GM21526 (cell line): ENCODE results near the gene APC2.
"Not testable (repeated sequence)": the region's sequence is repeated elsewhere in the genome, so short reads cannot be mapped to it uniquely, and the experiment has no call there.

Experiments used
- ATAC-seq: cut with Tn5 transposase; IDR thresholded peaks from one replicate; pipeline ENCODE4 v1.9.1; 2021; ENCODE audit warnings: moderate library complexity; ENCODE audit not compliant: unreplicated experiment, low FRiP score

The APC2 gene

GRCh38 chr19:1416014-1416841, 33.7 kb upstream of the APC2 start:
- ATAC-seq = no peak

GRCh38 chr19:1417145-1417544, 32.8 kb upstream of the APC2 start:
- ATAC-seq = no peak

GRCh38 chr19:1417681-1418495, 32.0 kb upstream of the APC2 start:
- no peak for ATAC-seq

DNA sequence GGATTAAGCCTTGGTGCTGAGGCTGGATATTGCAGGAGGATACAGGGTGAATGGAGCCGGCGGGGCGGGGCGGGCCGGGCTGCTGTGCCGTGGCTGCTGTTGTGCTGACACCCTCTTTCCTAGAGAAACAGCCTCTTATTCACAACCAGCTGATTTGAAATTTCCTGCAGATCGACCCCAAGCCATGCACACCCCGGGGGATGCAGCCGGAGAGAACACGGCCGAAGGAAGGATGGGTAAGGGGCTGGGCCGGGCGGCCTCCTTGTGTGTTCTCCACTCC, 31.5 kb upstream of the APC2 start:
- ATAC-seq = no peak

DNA sequence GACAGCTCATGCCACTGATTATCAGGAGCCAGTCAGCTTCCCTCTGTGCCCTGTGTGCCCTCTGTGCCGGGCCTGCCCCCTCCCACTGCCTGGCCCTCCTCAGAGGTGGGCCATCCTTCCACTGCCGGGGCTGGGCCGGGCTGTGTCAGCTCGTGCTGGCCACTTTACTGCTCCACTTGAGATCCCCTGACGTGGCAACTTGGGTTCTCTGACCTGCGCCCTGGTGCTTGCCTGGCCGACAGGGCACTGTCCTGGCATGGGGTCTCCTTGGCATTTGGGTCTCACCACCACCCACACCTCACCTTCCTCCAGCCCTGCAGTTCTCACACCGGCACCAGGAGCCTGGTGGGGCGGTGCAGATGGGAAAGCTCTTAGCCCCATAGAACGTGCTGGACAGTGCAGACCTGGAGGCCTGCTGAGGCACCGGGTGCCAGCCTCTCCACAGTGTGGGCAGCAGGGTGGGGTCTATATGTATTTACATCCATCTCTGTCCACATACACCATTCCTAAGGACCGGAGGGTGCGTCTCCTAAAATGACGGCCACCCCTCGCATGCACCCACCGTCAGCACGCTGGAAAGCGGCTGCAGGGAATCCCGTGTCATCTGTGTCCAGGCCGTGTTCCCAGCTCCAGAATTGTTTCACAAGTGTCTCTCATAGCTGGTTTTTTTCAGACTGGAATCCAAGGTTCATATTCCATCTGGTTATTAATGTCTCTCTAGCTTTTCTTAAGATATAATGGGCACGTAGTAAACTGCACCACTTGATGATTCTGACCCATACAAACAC, 30.8 kb upstream of the APC2 start:
- no peak for ATAC-seq

DNA sequence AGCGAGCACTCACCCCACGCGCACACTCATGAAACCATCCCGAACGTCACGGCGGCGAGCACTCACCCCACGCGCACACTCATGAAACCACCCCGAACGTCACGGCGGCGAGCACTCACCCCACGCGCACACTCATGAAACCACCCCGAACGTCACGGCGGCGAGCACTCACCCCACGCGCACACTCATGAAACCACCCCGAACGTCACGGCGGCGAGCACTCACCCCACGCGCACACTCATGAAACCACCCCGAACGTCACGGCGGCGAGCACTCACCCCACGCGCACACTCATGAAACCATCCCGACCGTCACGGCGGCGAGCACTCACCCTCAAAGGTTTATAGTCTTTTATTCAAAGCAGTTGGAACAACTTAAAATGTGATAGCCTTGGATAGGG, 29.8 kb upstream of the APC2 start:
- not testable (repeated sequence) for ATAC-seq

GRCh38 chr19:1420590-1420989, 29.3 kb upstream of the APC2 start:
- no peak for ATAC-seq

DNA sequence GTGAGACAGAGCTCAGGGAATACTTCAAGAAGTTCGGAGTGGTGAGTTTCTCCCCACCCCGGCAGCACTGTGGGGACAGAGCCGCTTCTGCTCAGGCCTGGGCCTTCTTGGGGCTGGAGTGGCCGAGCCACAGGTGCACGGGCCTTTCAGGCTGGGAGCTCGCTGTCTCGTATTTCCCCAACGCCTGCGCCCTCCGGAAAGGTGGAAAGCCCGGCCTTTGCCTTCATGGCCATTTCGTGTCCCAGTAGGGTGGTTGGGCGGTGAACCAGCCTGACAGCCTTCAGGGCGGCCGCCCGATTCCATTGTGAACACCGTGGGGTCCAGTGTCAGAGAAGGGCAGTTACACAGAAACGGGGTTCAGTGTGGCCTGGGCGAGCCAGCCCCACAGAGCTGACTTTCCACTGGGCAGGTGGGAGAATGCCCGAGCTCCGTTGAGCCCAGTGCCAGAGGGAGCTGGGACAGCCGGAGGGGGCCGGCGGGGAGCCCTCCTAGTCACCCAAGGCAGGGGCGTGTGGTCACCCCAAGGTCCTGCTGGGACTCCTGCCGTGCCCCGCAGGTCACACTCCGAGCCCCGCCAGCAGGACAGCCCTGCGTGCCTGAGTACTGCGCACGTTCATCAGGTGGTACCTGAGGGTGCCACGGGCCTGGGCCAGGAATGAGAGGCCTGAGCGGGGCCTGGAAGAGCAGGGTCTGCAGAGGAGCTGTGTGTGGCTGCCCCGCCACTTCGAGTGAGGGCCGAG, 28.5 kb upstream of the APC2 start:
- no peak for ATAC-seq

DNA sequence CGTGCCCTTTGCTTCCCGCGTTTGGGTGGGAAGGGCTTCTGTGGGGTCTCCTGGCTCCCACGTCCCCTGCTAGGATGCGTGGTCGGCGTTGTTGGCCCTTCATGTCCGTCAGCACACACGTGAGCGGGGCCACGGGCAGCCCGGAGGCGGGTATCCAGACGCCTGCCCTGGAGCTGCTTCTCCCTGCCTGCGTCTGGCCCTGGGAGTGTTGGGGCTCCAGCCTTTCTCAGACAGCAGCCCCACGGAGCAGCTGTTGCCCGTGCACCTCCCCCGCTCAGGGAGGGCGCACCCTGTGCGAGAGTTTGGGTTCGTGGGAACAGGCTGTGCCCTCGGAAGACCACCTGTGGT, 28.0 kb upstream of the APC2 start:
- ATAC-seq = no peak

DNA sequence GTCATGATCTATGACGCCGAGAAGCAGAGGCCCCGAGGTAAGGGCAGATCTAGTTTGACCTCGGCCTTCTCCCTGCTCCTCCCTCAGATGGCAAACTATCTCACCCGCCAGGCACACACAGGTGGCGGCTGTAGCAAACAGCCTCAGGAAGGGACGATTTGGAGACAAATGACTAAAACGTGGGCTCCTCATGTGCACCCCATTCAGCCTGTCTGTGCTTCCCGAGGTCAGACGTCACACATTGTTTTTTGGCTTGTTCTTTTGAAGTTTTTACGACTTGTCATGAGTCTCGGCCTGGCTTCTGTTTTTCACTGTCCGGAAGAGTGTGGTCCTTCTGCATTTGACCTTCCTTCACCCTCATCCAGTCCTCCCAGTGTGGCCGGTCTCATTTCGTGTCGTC, 27.6 kb upstream of the APC2 start:
- ATAC-seq = no peak

- no peak for ATAC-seq
Measured at GRCh38 chr19:1422943-1423342, 27.0 kb upstream of the APC2 start.

DNA sequence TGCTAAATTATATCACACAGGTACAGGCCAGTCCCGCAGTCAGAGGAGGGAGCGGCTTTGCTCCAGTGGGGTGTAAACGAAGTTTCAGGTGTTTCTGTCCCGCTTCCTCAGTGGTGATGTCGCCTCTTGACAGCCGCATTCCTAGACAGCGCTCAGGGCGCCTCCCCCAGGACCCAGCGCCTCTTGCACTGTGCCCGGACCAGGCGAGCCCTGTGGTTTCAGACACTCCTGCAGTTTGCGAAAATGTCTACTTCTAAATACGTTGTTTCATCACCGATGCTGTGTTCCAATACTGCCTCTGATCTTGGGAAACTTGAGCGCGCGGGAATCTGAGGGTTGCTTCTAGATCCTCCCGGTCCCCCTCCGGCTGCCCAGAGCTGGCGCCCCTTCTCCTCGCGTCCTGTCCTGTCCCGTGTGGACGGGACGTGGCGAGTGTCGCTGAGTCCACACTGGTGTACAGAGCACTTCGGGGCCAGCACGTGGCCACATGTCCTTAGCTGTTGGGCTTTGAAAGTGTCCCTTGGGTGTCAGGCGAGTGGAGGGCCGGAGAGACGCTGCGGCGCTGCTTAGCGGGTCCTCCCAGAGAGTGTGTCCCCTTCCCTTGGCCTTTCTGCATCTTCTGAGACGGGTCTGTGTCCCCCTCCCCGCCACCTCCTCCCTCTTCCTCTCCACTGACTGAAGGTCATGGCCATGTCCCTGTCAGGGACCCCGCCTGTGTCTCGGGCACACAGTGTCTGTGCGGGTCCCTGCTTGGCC, 26.3 kb upstream of the APC2 start:
- ATAC-seq = no peak

DNA sequence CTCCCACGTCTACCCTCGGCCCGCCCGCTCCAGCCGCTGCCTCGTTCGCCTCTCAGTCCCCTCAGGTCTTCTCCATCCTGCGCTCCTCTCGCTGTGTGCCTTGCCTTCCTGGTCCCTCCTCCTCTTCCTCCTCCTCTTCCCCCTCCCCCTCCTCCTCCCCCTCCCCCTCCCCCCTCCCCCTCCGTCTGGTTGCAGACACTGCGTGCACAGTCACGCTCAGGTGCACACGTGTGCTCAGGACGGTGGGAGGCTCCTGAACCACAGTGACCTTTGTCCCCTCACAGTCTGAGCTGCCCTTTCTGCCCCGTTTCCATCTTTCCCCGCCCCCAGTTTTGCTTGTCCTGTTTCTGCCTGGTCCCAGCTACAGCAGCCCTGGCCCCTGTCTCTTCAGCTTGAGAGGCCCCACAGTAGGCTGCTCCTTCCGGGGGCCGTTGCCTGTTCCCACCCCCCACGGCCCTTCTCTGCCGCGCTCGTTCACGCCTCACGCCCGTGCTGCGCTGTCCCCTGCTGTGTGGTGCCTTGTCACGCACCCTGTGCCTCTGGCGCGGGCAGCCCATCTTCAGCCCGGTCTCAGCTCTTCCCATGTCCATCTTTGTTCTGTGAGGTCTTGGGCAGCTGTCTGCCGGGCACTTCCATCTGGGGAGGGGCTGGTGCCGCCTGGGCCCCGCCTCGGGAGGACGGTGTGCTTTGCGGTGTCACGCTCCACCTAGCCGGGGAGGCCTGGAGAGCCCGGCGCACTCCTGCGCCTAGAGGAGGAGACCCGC, 25.5 kb upstream of the APC2 start:
- ATAC-seq = no peak

DNA sequence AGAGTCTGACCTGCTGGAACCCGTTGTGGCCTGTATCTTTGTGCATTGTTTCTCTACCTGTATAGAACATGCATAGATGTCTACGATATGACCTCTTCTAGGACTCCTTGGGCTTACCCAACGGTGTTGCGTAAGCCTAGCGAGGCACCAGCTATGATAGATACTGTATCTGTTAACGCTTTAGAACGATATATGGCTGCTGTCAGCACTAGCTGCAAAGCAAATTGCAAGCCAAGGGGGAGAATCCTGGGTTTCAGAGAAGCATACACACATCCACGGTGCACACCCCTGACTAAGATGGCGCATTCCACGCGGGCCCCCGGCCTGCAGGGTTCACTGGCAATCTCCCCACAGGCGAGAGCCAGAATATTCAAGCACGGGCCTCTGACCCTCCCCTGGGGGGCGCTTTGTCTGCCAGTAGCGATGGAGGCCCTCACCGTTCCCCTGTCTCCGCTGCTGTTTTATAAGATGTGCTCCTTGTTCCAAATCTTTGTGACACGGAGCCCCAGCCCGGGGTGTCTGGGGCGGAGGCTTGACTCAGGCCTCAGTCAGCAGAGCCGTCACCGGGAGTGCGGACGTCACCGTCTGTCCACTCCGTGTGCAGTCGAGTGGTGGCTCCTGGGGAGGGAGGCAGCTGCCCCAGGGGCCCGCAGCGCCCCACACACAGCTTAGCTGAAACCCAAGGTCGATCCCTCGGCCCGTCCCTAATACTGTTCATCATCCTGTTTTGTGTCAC, 24.7 kb upstream of the APC2 start:
- no peak for ATAC-seq

- ATAC-seq = no peak
Measured at GRCh38 chr19:1425902-1426301, 24.0 kb upstream of the APC2 start.

DNA sequence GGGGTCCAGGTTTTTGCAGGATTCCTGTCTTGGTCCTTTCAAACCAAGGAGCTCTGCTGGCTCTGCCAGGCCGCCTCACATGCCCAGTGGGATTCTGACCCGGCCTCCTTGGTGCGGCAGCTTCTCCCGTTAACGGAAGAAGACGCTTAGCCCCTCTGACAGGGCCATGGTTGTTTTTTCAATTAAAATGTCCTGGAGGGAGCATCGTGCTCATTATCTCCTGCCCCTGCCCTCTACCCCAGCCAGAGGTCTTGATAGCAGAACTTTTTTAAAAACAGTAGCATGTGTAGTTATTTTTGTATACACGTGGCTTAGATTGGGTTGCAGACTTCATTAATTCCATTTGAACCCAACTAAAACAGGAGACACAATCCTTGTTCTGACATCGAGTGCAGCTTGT, 23.2 kb upstream of the APC2 start:
- ATAC-seq = no peak

GRCh38 chr19:1427221-1427920, 22.6 kb upstream of the APC2 start:
- no peak for ATAC-seq

GRCh38 chr19:1428738-1429391, 21.1 kb upstream of the APC2 start:
- no peak for ATAC-seq
